Measurements from ENCODE around the gene APOBEC2. TPM values are rescaled to one million over a fixed set of nuclear protein-coding genes. Genes with fewer than 3 reads are reported as not detected.

Gene APOBEC2
- total RNA-seq, 2 donors from 2014 or later = 0.31 TPM; not detected in 1

- Mint-ChIP-seq H3K4me1 (peaks cover 64% of the 10 kb centered on the region), H3K36me3 (ENCODE audit: low read depth) (peaks cover 14% of the 10 kb centered on the region)
These were observed 6.6 kb downstream of the APOBEC2 start for GRCh38 chr6:41059556-41059955.

GRCh38 chr6:41061196-41061726 lies 8.3 kb downstream of the APOBEC2 start:
- no peak overlapping the region for H3K27ac ChIP-seq (ENCODE audit: low read depth, low read length)
- H3K9ac ChIP-seq (ENCODE audit: extremely low read depth, low read length, poor library complexity, severe bottlenecking) = no peak overlapping the region
- no peaks in the 10 kb centered on the region for H3K27me3 Mint-ChIP-seq (ENCODE audit: insufficient read depth)
- no peak overlapping the region for H3K4me3 ChIP-seq (ENCODE audit: low read length)
- no peaks in the 10 kb centered on the region for H3K27me3 ChIP-seq (ENCODE audit: control insufficient read depth, insufficient read depth, low read length, poor library complexity, severe bottlenecking)
- H3K4me3 Mint-ChIP-seq = no peak overlapping the region
- no peaks in the 10 kb centered on the region for H3K9me3 ChIP-seq (ENCODE audit: control insufficient read depth, low read length)
- no peaks in the 10 kb centered on the region for H3K9me3 Mint-ChIP-seq
- peaks cover 15% of the 10 kb centered on the region for H3K36me3 Mint-ChIP-seq (ENCODE audit: low read depth)
- peaks cover 67% of the 10 kb centered on the region for H3K4me1 Mint-ChIP-seq
- WGBS, 2 experiments (ENCODE audit: insufficient coverage in 1 of 2, insufficient read length in 1 of 2) = 95 to 96% methylated on average over 12 to 13 of the region's 13 CpGs
- no peaks in the 10 kb centered on the region for H3K36me3 ChIP-seq (ENCODE audit: control insufficient read depth, insufficient read depth, low read length)
- no peak for DNase-seq
- TF ChIP-seq CTCF (conservative IDR thresholded peaks at IDR 0.05) = no peak
- H3K4me1 ChIP-seq (ENCODE audit: control insufficient read depth, insufficient read depth, low read length) = peaks cover 22% of the 10 kb centered on the region
- H3K27ac Mint-ChIP-seq = no peak overlapping the region

More at GRCh38 chr6:41059556-41059955, 6.6 kb downstream of the APOBEC2 start:
- Histone ChIP-seq H3K36me3 (ENCODE audit: control insufficient read depth, insufficient read depth, low read length) (no peaks in the 10 kb centered on the region), H3K4me1 (ENCODE audit: control insufficient read depth, insufficient read depth, low read length) (peaks cover 23% of the 10 kb centered on the region), H3K27me3 (ENCODE audit: control insufficient read depth, insufficient read depth, low read length, poor library complexity, severe bottlenecking) (no peaks in the 10 kb centered on the region), H3K4me3 (ENCODE audit: low read length) (no peak overlapping the region), H3K9ac (ENCODE audit: extremely low read depth, low read length, poor library complexity, severe bottlenecking) (no peak overlapping the region), H3K9me3 (ENCODE audit: control insufficient read depth, low read length) (no peaks in the 10 kb centered on the region), H3K27ac (ENCODE audit: low read depth, low read length) (no peak overlapping the region)
- no peak for DNase-seq
- no peaks in the 10 kb centered on the region for H3K9me3 Mint-ChIP-seq
- TF ChIP-seq CTCF (conservative IDR thresholded peaks at IDR 0.05) = no peak
- no peaks in the 10 kb centered on the region for H3K27me3 Mint-ChIP-seq (ENCODE audit: insufficient read depth)
- H3K27ac Mint-ChIP-seq = no peak overlapping the region
- no peak overlapping the region for H3K4me3 Mint-ChIP-seq
- WGBS, 2 experiments (ENCODE audit: insufficient coverage in 1 of 2, insufficient read length in 1 of 2) = 100% methylated on average over 1 of the region's 1 CpG

GRCh38 chr6:41062056-41062455 lies 9.1 kb downstream of the APOBEC2 start:
- H3K9me3 ChIP-seq (ENCODE audit: control insufficient read depth, low read length) = no peaks in the 10 kb centered on the region
- H3K36me3 ChIP-seq (ENCODE audit: control insufficient read depth, insufficient read depth, low read length) = peaks cover 1% of the 10 kb centered on the region
- 91 to 100% methylated on average over 1 of the region's 1 CpG for WGBS, 2 experiments (ENCODE audit: insufficient coverage in 1 of 2, insufficient read length in 1 of 2)
- peaks cover 22% of the 10 kb centered on the region for H3K4me1 ChIP-seq (ENCODE audit: control insufficient read depth, insufficient read depth, low read length)
- no peak for TF ChIP-seq CTCF (conservative IDR thresholded peaks at IDR 0.05)
- Mint-ChIP-seq H3K4me3 (no peak overlapping the region), H3K4me1 (peaks cover 67% of the 10 kb centered on the region), H3K27ac (no peak overlapping the region), H3K9me3 (no peaks in the 10 kb centered on the region), H3K36me3 (ENCODE audit: low read depth) (peaks cover 17% of the 10 kb centered on the region), H3K27me3 (ENCODE audit: insufficient read depth) (no peaks in the 10 kb centered on the region)
- DNase-seq = no peak
- no peaks in the 10 kb centered on the region for H3K27me3 ChIP-seq (ENCODE audit: control insufficient read depth, insufficient read depth, low read length, poor library complexity, severe bottlenecking)
- no peak overlapping the region for H3K9ac ChIP-seq (ENCODE audit: extremely low read depth, low read length, poor library complexity, severe bottlenecking)
- no peak overlapping the region for H3K27ac ChIP-seq (ENCODE audit: low read depth, low read length)
- no peak overlapping the region for H3K4me3 ChIP-seq (ENCODE audit: low read length)

All from endodermal cell (in vitro differentiated cells).